ENCODE measurements around the gene PRIM1.

The PRIM1 gene

DNA sequence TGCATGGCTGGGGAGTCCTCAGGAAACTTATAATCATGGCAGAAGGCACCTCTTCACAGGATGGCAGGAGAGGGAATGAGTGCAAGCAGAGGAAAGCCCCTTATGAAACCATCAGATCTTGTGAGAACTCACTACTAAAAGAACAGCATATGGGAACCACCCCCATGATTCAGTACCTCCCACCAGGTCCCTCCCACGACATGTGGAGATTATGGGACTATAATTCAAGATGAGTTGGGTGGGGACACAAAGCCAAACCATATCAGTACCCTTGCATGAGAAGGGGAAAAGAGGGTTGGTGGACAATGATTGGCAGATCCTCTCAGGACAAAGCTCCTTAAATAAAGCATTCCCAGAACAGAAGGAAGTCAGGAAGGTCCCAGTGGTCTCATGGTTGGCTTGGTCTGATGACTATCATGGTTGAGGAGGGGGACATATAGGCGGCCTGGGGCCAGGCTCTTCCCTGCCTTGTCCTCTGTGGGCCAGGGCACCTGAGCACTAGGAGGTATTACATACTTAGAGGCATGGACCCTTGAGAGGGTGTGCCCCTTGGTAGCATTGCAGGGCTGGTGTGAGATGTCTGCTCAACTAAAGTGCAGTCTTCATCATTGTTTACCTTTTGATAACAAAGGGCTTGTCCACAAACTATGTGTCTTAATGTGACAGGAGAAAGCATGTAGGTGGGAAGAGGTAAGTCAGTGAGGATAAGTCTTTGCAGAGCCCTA is 33.2 kb upstream of the PRIM1 start:
- Histone ChIP-seq H3K36me3 (ENCODE audit: control insufficient read depth, insufficient read depth, low read length) (no peaks in the 10 kb centered on the region), H3K4me1 (ENCODE audit: control insufficient read depth, insufficient read depth, low read length, poor library complexity, severe bottlenecking) (no peaks in the 10 kb centered on the region), H3K27ac (ENCODE audit: insufficient read depth, low read length, poor library complexity, severe bottlenecking) (no peak overlapping the region), H3K9me3 (ENCODE audit: control insufficient read depth, low read length) (no peaks in the 10 kb centered on the region), H3K27me3 (replicated peaks; ENCODE audit: control insufficient read depth, insufficient read depth, low read length, poor library complexity, severe bottlenecking) (no peaks in the 10 kb centered on the region), H3K4me3 (ENCODE audit: insufficient read depth, low read depth, low read length, poor library complexity, severe bottlenecking) (no peak overlapping the region)
- no peak for DNase-seq

DNA sequence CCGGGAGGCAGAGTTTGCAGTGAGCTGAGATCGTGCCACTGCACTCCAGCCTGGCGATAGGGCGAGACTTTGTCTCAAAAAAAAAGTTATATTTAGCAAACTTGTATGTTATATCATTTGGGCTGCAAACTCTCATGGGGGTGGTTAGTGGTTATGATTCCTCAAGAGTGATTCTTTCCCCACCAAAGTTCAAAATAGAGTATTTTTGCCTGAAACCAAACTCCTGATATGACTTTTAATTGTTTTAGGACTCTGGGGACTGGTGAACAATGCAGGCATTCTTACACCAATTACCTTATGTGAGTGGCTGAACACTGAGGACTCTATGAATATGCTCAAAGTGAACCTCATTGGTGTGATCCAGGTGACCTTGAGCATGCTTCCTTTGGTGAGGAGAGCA is 29.6 kb upstream of the PRIM1 start:
- Histone ChIP-seq H3K27ac (ENCODE audit: insufficient read depth, low read length, poor library complexity, severe bottlenecking) (no peak overlapping the region), H3K9me3 (ENCODE audit: control insufficient read depth, low read length) (no peaks in the 10 kb centered on the region), H3K4me1 (ENCODE audit: control insufficient read depth, insufficient read depth, low read length, poor library complexity, severe bottlenecking) (no peaks in the 10 kb centered on the region), H3K4me3 (ENCODE audit: insufficient read depth, low read depth, low read length, poor library complexity, severe bottlenecking) (no peak overlapping the region), H3K27me3 (replicated peaks; ENCODE audit: control insufficient read depth, insufficient read depth, low read length, poor library complexity, severe bottlenecking) (no peaks in the 10 kb centered on the region), H3K36me3 (ENCODE audit: control insufficient read depth, insufficient read depth, low read length) (no peaks in the 10 kb centered on the region)
- no peak for DNase-seq

DNA sequence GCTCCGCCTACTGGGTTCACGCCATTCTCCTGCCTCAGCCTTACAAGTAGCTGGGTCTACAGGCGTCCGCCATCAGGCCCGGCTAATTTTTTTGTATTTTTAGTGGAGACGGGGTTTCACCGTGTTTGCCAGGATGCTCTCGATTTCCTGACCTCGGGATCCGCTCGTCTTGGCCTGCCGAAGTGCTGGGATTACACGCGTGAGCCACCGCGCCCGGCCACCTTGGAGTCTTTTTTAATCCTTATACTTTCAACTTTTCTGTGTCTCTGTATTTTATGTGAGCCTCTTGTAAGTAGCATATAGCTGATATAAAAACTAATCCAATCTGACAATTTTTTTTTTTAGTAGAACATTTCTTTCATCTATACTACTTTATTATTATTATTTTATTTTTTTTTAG is 26.6 kb upstream of the PRIM1 start:
- no peaks in the 10 kb centered on the region for H3K36me3 ChIP-seq (ENCODE audit: control insufficient read depth, insufficient read depth, low read length)
- H3K9me3 ChIP-seq (ENCODE audit: control insufficient read depth, low read length) = no peaks in the 10 kb centered on the region
- H3K4me1 ChIP-seq (ENCODE audit: control insufficient read depth, insufficient read depth, low read length, poor library complexity, severe bottlenecking) = no peaks in the 10 kb centered on the region
- H3K27ac ChIP-seq (ENCODE audit: insufficient read depth, low read length, poor library complexity, severe bottlenecking) = no peak overlapping the region
- no peak for DNase-seq
- no peak overlapping the region for H3K4me3 ChIP-seq (ENCODE audit: insufficient read depth, low read depth, low read length, poor library complexity, severe bottlenecking)
- no peaks in the 10 kb centered on the region for H3K27me3 ChIP-seq (replicated peaks; ENCODE audit: control insufficient read depth, insufficient read depth, low read length, poor library complexity, severe bottlenecking)

DNA sequence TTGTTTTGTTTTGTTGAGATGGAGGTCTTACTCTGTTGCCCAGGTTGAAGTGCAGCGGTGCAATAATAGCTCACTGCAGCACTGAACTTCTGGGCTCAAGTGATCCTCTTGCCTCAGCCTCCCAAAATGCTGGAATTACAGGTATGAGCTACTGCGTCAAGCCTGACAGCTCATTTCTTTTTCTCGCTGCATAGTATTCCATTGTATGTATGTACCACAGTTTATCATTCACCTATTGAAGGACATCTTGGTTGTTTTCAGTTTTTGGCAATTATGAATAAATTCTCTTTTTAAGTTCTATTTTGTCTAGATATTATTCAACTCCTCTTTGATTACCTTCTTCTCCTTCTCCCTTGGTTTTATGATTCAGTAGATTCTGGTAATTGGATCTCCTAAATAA is 24.5 kb upstream of the PRIM1 start:
- H3K9me3 ChIP-seq (ENCODE audit: control insufficient read depth, low read length) = no peaks in the 10 kb centered on the region
- no peak overlapping the region for H3K4me3 ChIP-seq (ENCODE audit: insufficient read depth, low read depth, low read length, poor library complexity, severe bottlenecking)
- no peaks in the 10 kb centered on the region for H3K27me3 ChIP-seq (replicated peaks; ENCODE audit: control insufficient read depth, insufficient read depth, low read length, poor library complexity, severe bottlenecking)

DNA sequence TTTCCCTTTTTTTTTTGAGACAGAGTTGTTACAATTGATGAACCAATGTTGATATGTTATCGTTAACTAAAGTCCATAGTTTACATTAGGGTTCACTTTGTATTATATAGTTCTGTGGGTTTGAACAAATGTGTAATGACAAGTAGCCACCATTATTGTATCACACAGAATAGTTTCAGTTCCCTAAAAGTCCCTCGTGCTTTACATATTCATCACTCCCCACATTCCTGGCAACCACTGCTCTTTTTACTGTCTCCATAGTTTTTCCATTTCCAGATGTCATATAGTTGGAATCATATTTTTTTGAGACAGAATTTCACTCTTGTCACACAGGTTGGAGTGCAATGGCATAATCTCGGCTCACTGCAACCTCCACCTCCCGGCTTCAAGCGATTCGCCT is 23.5 kb upstream of the PRIM1 start:
- no peak overlapping the region for H3K27ac ChIP-seq (ENCODE audit: insufficient read depth, low read length, poor library complexity, severe bottlenecking)
- H3K27me3 ChIP-seq (replicated peaks; ENCODE audit: control insufficient read depth, insufficient read depth, low read length, poor library complexity, severe bottlenecking) = no peaks in the 10 kb centered on the region
- no peak for DNase-seq
- H3K36me3 ChIP-seq (ENCODE audit: control insufficient read depth, insufficient read depth, low read length) = no peaks in the 10 kb centered on the region
- H3K4me1 ChIP-seq (ENCODE audit: control insufficient read depth, insufficient read depth, low read length, poor library complexity, severe bottlenecking) = no peaks in the 10 kb centered on the region
- no peak overlapping the region for H3K4me3 ChIP-seq (ENCODE audit: insufficient read depth, low read depth, low read length, poor library complexity, severe bottlenecking)
- no peaks in the 10 kb centered on the region for H3K9me3 ChIP-seq (ENCODE audit: control insufficient read depth, low read length)

More for the DNA sequence above, 24.5 kb upstream of the PRIM1 start:
- Histone ChIP-seq H3K4me1 (ENCODE audit: control insufficient read depth, insufficient read depth, low read length, poor library complexity, severe bottlenecking) (no peaks in the 10 kb centered on the region), H3K27ac (ENCODE audit: insufficient read depth, low read length, poor library complexity, severe bottlenecking) (no peak overlapping the region), H3K36me3 (ENCODE audit: control insufficient read depth, insufficient read depth, low read length) (no peaks in the 10 kb centered on the region)
- no peak for DNase-seq

DNA sequence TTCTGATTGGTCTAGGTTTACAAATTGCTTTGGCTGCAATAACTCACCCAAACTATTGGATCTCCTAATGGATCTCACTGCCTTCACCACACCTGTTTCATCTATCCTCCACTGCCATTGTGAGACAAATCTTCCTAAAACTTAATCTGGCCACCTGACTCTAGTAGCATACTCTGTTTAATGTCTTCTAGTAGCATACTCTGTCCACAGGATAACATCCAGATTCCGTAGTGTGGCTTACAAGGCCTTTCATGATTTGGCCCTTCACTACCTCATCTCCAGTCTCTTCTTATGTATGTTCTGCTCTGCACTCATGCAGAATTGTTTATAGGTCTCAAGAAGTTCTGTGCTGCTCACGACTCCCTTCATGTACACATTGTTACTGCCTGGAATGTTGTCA is 21.0 kb upstream of the PRIM1 start:
- no peaks in the 10 kb centered on the region for H3K36me3 ChIP-seq (ENCODE audit: control insufficient read depth, insufficient read depth, low read length)
- H3K27ac ChIP-seq (ENCODE audit: insufficient read depth, low read length, poor library complexity, severe bottlenecking) = no peak overlapping the region
- H3K4me1 ChIP-seq (ENCODE audit: control insufficient read depth, insufficient read depth, low read length, poor library complexity, severe bottlenecking) = no peaks in the 10 kb centered on the region
- H3K9me3 ChIP-seq (ENCODE audit: control insufficient read depth, low read length) = no peaks in the 10 kb centered on the region
- no peak overlapping the region for H3K4me3 ChIP-seq (ENCODE audit: insufficient read depth, low read depth, low read length, poor library complexity, severe bottlenecking)
- no peaks in the 10 kb centered on the region for H3K27me3 ChIP-seq (replicated peaks; ENCODE audit: control insufficient read depth, insufficient read depth, low read length, poor library complexity, severe bottlenecking)
- no peak for DNase-seq

DNA sequence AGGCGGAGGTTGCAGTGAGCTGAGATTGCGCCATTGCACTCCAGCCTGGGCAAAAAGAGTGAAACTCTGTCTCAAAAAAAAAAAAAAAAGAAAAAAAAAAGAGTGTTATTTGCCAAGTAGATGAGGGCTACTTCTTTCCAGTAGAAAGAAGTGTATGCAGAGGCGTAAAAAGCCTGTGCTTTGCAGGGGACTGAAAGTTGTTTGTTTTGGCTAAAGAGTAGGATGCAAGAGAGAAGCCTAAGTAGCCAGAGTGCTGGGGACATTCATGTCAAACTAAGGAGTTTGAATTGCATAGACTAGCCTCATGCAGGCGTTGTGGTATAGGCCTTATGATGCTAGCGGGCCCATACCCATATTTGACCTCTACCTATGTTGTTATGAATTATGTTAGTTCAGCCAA is 20.5 kb upstream of the PRIM1 start:
- Histone ChIP-seq H3K4me3 (ENCODE audit: insufficient read depth, low read depth, low read length, poor library complexity, severe bottlenecking) (no peak overlapping the region), H3K4me1 (ENCODE audit: control insufficient read depth, insufficient read depth, low read length, poor library complexity, severe bottlenecking) (no peaks in the 10 kb centered on the region), H3K27ac (ENCODE audit: insufficient read depth, low read length, poor library complexity, severe bottlenecking) (no peak overlapping the region), H3K9me3 (ENCODE audit: control insufficient read depth, low read length) (no peaks in the 10 kb centered on the region), H3K36me3 (ENCODE audit: control insufficient read depth, insufficient read depth, low read length) (no peaks in the 10 kb centered on the region), H3K27me3 (replicated peaks; ENCODE audit: control insufficient read depth, insufficient read depth, low read length, poor library complexity, severe bottlenecking) (no peaks in the 10 kb centered on the region)
- no peak for DNase-seq

DNA sequence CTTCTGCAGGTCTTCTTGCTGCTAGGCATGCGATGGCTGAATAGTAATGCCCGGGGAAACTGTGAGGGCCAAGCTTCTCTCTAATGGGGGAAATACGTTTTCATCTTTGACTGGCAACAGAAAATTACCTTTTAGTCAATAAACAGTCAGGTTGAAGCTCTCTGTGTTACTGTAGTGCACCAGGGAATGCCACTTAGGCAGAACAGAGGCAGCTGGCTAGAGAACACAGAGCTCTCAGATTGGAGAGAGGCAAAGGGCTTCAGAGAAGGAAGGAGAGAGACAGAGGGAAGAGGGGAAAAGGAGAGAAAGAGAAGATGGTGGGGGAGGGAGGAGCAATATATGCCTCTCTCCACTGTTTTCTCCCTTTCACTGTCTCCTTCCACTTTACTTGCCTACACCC is 17.7 kb upstream of the PRIM1 start:
- Histone ChIP-seq H3K36me3 (ENCODE audit: control insufficient read depth, insufficient read depth, low read length) (no peaks in the 10 kb centered on the region), H3K27ac (ENCODE audit: insufficient read depth, low read length, poor library complexity, severe bottlenecking) (no peak overlapping the region), H3K4me1 (ENCODE audit: control insufficient read depth, insufficient read depth, low read length, poor library complexity, severe bottlenecking) (no peaks in the 10 kb centered on the region), H3K4me3 (ENCODE audit: insufficient read depth, low read depth, low read length, poor library complexity, severe bottlenecking) (no peak overlapping the region), H3K9me3 (ENCODE audit: control insufficient read depth, low read length) (no peaks in the 10 kb centered on the region), H3K27me3 (replicated peaks; ENCODE audit: control insufficient read depth, insufficient read depth, low read length, poor library complexity, severe bottlenecking) (no peaks in the 10 kb centered on the region)
- no peak for DNase-seq

DNA sequence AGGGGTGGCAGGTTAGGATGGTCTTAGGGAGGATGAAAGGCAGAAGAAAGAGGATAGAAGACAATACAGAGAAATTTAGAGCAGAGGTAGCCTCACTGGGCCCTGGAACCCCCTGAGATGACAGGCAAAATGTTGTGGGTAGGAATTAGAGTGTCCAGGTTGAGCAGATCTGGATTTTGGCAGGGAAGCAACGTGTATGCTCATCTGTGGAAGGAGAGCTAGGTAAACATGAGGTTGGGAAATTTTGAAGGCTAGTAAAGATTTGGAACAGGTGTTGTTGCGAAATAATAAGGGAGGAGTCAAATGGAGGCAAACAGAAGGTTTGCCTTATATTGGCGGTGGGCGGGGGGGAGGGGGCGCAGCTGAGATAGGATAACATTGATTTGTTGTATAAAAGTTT is 16.3 kb upstream of the PRIM1 start:
- no peaks in the 10 kb centered on the region for H3K27me3 ChIP-seq (replicated peaks; ENCODE audit: control insufficient read depth, insufficient read depth, low read length, poor library complexity, severe bottlenecking)
- DNase-seq = no peak
- no peak overlapping the region for H3K4me3 ChIP-seq (ENCODE audit: insufficient read depth, low read depth, low read length, poor library complexity, severe bottlenecking)
- no peaks in the 10 kb centered on the region for H3K9me3 ChIP-seq (ENCODE audit: control insufficient read depth, low read length)
- no peaks in the 10 kb centered on the region for H3K36me3 ChIP-seq (ENCODE audit: control insufficient read depth, insufficient read depth, low read length)
- H3K27ac ChIP-seq (ENCODE audit: insufficient read depth, low read length, poor library complexity, severe bottlenecking) = no peak overlapping the region
- H3K4me1 ChIP-seq (ENCODE audit: control insufficient read depth, insufficient read depth, low read length, poor library complexity, severe bottlenecking) = no peaks in the 10 kb centered on the region

DNA sequence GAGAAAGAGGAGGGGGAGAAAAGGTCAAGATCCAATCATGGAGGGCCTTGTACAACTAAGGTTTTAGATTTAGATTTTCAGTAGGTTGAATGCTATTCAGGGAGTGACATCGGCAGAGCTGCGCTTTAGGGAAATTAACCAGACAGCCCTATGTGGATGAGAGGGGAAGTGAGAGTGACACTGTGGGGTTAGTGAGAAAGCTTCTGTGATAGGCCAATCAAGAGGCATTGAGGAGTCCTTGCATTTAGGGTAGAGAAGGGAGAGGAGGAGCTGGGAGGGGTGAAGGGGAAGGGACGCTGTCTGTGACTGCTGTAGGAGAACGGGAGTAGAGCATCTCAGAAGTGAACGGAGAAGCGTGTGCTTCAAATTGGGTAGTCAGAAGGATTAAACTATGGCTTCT is 14.4 kb upstream of the PRIM1 start:
- Histone ChIP-seq H3K9me3 (ENCODE audit: control insufficient read depth, low read length) (no peaks in the 10 kb centered on the region), H3K27ac (ENCODE audit: insufficient read depth, low read length, poor library complexity, severe bottlenecking) (no peak overlapping the region), H3K27me3 (replicated peaks; ENCODE audit: control insufficient read depth, insufficient read depth, low read length, poor library complexity, severe bottlenecking) (no peaks in the 10 kb centered on the region), H3K4me3 (ENCODE audit: insufficient read depth, low read depth, low read length, poor library complexity, severe bottlenecking) (no peak overlapping the region), H3K4me1 (ENCODE audit: control insufficient read depth, insufficient read depth, low read length, poor library complexity, severe bottlenecking) (no peaks in the 10 kb centered on the region), H3K36me3 (ENCODE audit: control insufficient read depth, insufficient read depth, low read length) (no peaks in the 10 kb centered on the region)
- DNase-seq = no peak
